Inflammatory macrophage treated with lipopolysaccharide for 4 hours (primary cell): ENCODE data around the gene KCNQ1.

Source experiments
- DNase-seq: peaks from one replicate; pipeline ENCODE4 v3.0.0-alpha.2; 2020

KCNQ1 gene

GRCh38 chr11:2410616-2411015, 34.2 kb upstream of the KCNQ1 start:
- no peak for DNase-seq

- DNase-seq, result no peak
Measured at GRCh38 chr11:2411446-2412305, 33.1 kb upstream of the KCNQ1 start.

- DNase-seq, result no peak
Measured at GRCh38 chr11:2412323-2412722, 32.5 kb upstream of the KCNQ1 start.

DNA sequence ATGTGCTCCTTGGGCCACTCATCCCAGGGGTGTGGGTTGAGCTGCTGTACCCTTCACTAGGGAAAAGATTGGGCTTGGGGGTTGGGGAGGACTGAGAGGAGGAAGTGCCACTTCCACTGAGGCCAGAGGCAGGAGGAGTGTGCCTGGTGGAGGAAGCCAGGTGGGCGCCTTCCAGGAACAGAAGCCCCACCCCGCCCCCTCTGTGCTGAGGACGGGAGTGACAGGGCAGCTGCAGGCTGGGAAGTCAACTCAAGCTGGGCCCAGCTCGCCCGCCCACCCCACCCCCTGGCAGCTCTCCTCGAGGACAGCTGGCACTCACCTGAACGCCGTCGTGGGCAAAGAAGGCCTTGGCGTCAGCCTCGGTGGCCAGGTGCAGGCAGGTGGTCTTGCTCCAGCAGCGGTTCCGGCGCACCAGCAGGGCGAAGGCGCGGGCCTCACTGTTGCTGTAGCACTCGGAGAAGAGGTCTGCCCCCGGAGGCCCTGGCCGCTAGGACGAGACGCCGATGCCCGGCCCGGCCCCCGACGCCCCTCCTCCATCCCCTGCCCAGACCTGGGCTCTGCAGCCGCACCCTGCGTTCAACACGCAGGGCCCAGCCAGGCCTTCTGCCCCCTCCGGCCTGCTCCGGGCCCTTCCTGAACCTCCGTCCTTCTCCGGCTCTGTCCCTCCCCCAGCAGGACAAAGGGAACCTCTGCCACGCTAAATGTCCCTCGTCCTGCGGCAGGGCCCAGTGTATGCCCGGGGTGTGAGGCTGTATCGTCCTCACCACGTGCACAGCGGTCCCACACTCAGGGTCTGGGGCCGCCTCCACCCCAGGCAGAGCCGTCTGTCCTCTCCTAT, 30.8 kb upstream of the KCNQ1 start:
- no peak for DNase-seq

GRCh38 chr11:2414616-2415015, 30.2 kb upstream of the KCNQ1 start:
- no peak for DNase-seq

DNA sequence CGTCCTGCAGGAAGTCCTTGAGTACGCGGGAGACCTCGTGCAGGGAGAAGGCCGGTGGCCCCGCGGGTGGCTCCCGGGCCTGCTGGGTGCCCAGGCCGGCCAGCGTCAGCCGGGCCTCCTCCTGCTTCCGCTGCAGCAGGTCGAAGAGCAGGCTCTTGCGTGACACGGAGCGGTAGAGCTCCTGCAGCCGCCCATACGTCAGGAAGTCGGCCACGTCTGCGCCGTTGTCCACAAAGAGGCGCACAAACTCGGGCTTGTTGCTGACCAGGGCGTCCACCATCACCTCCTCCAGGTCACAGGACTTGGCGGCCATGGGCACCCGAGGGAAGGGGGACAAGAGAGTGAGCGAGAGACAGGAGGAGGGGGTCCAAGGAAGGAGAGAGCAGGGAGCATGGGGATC, 29.6 kb upstream of the KCNQ1 start:
- DNase-seq, result no peak

DNA sequence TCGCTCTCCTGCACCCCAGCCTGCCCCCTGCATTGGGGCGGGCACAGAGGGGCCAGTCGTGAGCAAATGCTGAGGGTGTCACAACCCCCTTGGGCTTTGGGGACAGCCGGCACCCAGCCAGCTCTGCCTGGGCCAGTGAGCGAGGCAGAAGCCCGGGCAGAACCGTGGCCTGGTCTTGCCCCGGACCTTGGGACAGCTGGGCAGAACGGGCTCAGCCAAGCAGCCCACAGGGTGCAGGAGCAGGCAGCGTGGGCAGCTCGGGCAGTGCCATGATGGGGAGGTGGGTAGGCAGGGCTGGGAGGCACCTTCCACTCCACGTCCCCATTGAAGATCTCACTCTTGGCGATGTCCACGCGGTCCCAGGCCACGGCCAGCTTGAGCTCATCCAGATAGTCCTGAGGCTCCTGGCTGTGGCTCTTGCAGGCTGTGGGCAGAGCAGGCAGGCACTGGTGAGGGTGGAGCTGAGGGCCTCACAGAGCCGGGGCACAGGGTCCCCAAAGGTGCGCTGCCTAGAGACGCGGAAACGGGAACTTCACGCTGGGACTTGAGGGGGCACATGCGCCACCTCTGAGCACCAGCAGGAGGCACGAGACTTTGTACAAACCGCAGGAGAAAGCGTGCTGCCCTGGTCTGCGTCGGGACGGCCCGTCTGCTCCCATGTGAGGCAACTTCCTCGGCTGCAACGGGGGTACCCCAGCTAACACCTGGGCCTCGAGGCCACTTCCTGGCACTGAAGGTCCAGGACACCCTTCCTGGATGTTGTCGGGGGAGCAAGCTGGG, 29.0 kb upstream of the KCNQ1 start:
- DNase-seq, result no peak

- DNase-seq, result no peak
Measured at GRCh38 chr11:2416765-2417164, 28.0 kb upstream of the KCNQ1 start.

DNA sequence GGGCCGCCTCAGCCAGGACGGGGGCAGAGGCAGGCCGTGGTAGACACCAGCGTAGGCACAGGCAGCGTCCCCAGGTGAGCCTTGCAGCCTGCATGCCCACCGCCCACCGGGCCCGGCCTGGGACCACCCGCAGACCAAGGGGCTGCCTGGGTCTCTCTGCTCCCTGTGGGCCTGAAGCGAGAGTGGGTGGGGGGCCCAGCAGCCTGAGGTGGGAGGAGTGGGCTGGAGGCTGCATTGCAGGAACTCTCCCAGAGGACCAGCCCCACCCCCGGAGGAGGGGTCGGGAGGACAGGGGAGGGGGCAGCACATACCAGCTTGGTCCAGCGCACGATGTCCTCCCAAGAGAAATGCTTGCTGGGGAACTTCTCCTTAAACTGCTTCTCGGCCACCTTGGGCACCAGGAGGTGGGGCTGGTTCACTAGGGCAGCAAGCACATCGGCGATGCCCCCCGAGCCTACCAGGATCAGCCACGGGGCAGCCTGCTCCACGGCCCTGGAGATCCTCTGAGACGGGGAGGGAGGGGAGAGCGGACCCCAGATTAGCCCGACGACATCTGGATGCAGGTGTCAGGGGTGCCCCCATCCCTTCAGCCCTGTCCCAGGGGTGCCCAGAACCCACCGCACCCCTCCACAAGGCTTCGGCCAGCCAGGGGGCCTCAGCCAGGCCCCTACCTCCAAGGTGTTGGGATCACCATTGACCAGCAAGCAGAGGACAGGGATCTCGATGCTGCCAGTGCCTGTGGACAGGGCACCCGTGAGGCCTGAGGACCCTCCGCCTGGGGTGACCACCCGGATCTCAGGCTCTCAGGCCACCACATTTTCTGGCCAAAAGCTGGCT, 26.7 kb upstream of the KCNQ1 start:
- DNase-seq, result no peak

DNA sequence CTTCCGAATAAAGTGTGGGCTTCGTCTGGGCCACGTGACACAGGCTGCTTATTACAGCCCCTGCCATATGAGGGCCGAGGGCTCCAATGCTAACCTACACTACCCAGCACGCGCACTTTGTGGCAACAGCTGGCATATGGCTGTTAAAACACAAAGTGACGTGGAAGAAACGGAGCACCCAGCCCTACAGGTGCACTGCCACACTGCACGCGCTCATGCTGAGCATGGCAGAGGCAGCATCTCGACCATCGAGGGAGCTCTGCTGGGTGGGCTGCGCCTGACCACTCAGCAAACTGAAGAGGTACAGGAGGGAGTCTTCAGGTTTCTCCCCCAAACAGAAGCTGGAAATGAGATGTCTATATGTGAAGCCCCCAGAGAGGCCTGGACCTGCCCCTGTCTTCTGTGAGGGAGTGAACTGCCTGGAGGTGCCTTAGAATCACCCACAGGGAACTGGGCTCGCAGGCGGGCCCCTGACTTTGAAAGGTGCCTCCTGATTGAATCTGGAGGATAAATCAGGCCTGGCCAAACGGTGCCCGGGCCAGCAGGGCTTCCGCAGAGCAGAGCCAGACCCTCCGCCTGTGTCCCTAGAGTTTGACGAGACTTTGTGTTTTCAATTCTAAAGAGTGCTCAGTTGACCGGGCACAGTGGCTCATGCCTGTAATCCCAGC, 26.0 kb upstream of the KCNQ1 start:
- DNase-seq, result no peak

DNA sequence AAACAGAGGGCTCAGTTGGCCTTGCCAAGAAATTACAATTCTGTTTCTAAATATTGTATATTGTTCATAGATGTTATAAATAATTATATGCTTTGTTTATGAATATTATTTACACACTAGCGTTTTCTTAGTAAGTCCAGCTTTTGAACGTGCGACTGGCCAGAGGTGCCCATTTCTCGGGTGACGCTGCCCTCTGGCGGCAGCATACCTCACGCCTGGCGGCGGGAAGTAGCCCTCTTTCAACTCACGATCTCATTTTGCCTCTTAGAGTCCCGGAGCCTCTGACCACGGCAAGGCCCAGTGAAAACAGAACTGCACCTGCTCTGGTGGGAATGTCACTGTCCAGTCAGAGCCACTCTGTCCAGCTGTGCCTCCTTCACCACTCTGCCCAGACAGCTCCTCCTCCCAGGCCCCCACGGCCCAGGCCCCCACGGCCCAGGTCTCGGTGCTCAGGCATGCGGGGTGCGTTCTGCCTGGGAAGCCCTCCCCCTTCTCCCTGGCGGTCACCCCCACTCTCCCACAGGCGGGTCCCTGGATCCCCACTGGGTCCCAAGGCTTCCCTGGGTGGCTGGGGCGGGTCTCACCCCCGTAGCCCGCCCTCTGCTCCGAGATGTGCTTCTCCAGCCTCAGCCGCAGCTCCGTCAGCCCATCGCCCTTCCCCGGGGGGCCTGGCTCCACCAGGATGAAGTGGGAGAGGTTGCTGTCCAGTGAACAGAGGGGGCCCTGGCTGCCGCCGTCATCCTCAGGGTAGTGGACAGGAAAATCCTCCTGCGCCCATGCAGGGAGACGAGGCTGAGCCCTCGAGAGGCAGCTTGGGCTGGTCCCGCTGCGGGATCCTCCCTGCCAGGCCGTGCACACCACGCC, 24.9 kb upstream of the KCNQ1 start:
- peak; percentile 70 for DNase-seq

- peak; percentile 68 for DNase-seq
Measured at GRCh38 chr11:2420502-2421225, 24.1 kb upstream of the KCNQ1 start.

- no peak for DNase-seq
Measured at GRCh38 chr11:2421226-2421994, 23.4 kb upstream of the KCNQ1 start.

DNA sequence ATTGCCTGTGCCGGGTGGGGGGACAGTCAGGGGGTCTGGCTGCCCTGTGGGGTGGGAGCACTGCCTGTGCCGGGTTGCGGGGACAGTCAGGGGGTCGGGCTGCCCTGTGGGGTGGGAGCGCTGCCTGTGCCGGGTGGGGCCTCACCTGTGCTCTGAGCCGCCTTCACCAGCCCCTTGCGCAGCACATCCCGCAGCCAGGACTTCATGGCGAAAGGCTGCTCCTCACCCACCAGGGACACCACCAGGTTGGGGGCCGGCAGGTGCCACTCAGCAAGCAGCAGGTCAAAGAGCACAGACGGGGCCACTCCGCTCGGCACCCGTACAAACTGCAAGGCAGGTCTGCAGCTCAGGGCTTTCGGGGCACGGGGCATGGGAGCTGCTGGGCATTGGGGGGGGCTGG, 22.8 kb upstream of the KCNQ1 start:
- no peak for DNase-seq

GRCh38 chr11:2422461-2423156, 22.2 kb upstream of the KCNQ1 start:
- no peak for DNase-seq

- no peak for DNase-seq
Measured at GRCh38 chr11:2423157-2424025, 21.4 kb upstream of the KCNQ1 start.

- DNase-seq, result peak; percentile 63
Measured at GRCh38 chr11:2424811-2425495, 19.9 kb upstream of the KCNQ1 start.
